ENCODE data around the gene NHLRC2.

- TF ChIP-seq CTCF (IDR thresholded peaks at IDR 0.05): no peak
- no peak for TF ChIP-seq EZH2 (IDR thresholded peaks at IDR 0.05; ENCODE audit: borderline replicate concordance, insufficient read depth, low read depth, low read length, poor library complexity, severe bottlenecking)
These were observed 69.7 kb downstream of the NHLRC2 start for GRCh38 chr10:113924186-113924585.

Data from B cell (primary cell).